ENCODE data around the gene COA8. TPM values are rescaled to one million over a fixed set of nuclear protein-coding genes. Genes with fewer than 3 reads are reported as not detected.

The COA8 gene
- polyA plus RNA-seq, 1 of the 3 experiments (the other 2 are of a cell fraction), result 25.2 TPM

DNA sequence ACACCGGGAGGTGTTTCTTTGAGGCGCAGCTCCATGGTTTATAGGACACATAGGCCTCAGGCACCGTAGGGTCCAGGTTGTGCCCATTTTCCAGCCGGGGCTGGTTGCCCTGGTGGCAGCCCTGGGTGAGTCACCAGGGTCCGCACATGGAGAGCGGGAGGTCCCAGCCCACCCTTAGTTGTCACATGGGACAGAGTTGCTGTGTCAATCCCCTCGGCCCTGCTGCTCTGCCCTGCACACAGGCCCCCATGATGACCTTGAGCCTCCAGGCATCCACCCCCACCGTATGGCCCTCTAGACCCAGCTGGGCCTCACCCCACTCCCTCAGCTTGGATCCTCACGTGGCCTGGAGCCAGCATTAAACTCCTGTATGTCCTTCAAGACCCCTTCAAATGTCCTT, 26.1 kb upstream of the COA8 start:
- H3K27ac ChIP-seq (ENCODE audit: low read depth in 2 of 2, low read length in 1 of 2), result no peak overlapping the region
- WGBS (ENCODE audit: low lambda C conversion rate), result 88% methylated on average over 5 of the region's 9 CpGs

DNA sequence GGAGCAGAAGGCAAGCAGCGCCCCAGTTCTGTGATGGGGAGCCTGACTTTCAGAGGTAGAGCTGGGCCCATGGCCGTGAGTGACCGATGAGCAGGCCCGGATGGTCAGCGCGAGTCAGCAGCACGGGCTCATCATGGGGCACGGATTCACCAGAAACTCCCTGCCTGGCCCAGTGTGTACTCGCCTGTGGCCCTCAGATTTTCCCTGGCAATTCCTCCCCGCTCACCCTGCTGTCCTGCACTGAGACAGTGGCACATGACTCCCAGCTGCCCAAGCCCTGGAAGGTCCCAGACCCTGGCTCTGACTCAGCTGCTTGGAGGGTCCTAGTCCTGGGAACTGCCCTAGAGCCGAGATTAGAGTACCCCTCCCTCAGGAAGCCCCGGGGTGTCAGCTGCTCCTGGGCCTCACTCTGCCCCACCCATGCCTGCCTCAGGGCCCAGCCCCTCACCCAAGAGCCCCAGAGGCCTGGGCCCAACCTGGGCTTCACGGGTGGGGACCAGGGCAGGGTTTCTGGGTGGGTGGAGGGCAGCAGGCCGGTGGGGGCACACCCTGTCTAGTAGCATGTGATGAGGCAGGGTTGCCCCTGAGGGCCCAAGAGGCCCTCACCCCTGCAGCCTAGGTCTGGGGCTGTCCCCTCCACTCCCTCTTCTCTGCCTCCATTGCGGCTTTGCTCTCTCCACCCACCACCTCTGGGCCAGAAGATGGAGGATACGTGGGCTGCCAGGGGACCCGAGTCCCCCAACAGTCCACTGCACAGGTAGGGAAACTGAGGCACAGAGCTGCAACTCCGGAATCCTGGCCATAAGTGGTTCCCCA, 25.4 kb upstream of the COA8 start:
- H3K27me3 ChIP-seq (ENCODE audit: insufficient read depth), result no peaks in the 10 kb centered on the region
- H3K9me2 ChIP-seq, result no peaks in the 10 kb centered on the region
- H3K4me3 ChIP-seq (ENCODE audit: low read depth in 2 of 2, low read length in 1 of 2), result no peak overlapping the region
- H2AFZ ChIP-seq (ENCODE audit: low read depth), result no peak overlapping the region
- no peak overlapping the region for H3K9ac ChIP-seq
- no peaks in the 10 kb centered on the region for H3K9me3 ChIP-seq
- H3K79me2 ChIP-seq (ENCODE audit: insufficient read depth), result peaks cover under 1% of the 10 kb centered on the region; the same call in 1 of the 2 replicates
- WGBS (ENCODE audit: low lambda C conversion rate), result 69% methylated on average over 10 of the region's 18 CpGs
- CTCF ChIA-PET, result interaction anchor here (1.2 to 5.1 kb wide), 4 partner anchors 10 to 37 kb away, joined by 3 to 31 read pairs (median 6); no protein-coding TSS in a partner anchor
- H3F3A ChIP-seq (replicated peaks; ENCODE audit: insufficient read depth), result peaks cover 13% of the 10 kb centered on the region
- peaks cover 16 to 26% of the 10 kb centered on the region in 2 experiments; a peak in 3 of 4 replicates for H3K4me1 ChIP-seq (ENCODE audit: control insufficient read depth in 1 of 2, insufficient read depth in 2 of 2, low read depth in 1 of 2, low read length in 1 of 2)
- no peak for DNase-seq
- peaks cover 0 to 22% of the 10 kb centered on the region in 2 experiments for H3K36me3 ChIP-seq (replicated peaks in 1 of 2; ENCODE audit: control insufficient read depth in 1 of 2, insufficient read depth in 2 of 2, low read length in 1 of 2)
- no peak overlapping the region for H3K4me2 ChIP-seq
- H4K20me1 ChIP-seq (ENCODE audit: insufficient read depth), result no peaks in the 10 kb centered on the region
- no peak overlapping the region for H3K27ac ChIP-seq (ENCODE audit: low read depth in 2 of 2, low read length in 1 of 2)
- POLR2A ChIA-PET, result interaction anchor here (1.3 kb wide), 1 partner anchor 14 kb away, joined by 3 read pairs; the partner anchor contains the start of gene CKB
- TF ChIP-seq, protein P1, sequence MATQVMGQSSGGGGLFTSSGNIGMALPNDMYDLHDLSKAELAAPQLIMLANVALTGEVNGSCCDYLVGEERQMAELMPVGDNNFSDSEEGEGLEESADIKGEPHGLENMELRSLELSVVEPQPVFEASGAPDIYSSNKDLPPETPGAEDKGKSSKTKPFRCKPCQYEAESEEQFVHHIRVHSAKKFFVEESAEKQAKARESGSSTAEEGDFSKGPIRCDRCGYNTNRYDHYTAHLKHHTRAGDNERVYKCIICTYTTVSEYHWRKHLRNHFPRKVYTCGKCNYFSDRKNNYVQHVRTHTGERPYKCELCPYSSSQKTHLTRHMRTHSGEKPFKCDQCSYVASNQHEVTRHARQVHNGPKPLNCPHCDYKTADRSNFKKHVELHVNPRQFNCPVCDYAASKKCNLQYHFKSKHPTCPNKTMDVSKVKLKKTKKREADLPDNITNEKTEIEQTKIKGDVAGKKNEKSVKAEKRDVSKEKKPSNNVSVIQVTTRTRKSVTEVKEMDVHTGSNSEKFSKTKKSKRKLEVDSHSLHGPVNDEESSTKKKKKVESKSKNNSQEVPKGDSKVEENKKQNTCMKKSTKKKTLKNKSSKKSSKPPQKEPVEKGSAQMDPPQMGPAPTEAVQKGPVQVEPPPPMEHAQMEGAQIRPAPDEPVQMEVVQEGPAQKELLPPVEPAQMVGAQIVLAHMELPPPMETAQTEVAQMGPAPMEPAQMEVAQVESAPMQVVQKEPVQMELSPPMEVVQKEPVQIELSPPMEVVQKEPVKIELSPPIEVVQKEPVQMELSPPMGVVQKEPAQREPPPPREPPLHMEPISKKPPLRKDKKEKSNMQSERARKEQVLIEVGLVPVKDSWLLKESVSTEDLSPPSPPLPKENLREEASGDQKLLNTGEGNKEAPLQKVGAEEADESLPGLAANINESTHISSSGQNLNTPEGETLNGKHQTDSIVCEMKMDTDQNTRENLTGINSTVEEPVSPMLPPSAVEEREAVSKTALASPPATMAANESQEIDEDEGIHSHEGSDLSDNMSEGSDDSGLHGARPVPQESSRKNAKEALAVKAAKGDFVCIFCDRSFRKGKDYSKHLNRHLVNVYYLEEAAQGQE (IDR thresholded peaks at IDR 0.05; ENCODE audit: low read depth, low read length), result no peak
- TF ChIP-seq RFX5 (IDR thresholded peaks at IDR 0.05; ENCODE audit: low read length), result no peak
- TF ChIP-seq, protein P2, sequence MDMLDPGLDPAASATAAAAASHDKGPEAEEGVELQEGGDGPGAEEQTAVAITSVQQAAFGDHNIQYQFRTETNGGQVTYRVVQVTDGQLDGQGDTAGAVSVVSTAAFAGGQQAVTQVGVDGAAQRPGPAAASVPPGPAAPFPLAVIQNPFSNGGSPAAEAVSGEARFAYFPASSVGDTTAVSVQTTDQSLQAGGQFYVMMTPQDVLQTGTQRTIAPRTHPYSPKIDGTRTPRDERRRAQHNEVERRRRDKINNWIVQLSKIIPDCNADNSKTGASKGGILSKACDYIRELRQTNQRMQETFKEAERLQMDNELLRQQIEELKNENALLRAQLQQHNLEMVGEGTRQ (IDR thresholded peaks at IDR 0.05; ENCODE audit: borderline replicate concordance, low read depth, low read length), result no peak
- no peak for TF ChIP-seq RAD21 (IDR thresholded peaks at IDR 0.05; ENCODE audit: low read length)
- no peak for TF ChIP-seq EZH2phosphoT487 (IDR thresholded peaks at IDR 0.05; ENCODE audit: borderline replicate concordance, low read depth)

More for the DNA sequence above, 26.1 kb upstream of the COA8 start:
- CTCF ChIA-PET, result interaction anchor here (2.1 to 5.1 kb wide), 2 partner anchors 10 to 18 kb away, joined by 7 to 31 read pairs; no protein-coding TSS in a partner anchor
- Histone ChIP-seq H3K4me3 (ENCODE audit: low read depth in 2 of 2, low read length in 1 of 2) (no peak overlapping the region), H3K9me2 (no peaks in the 10 kb centered on the region), H2AFZ (ENCODE audit: low read depth) (no peak overlapping the region), H3K4me2 (no peak overlapping the region), H3K36me3 (replicated peaks in 1 of 2; ENCODE audit: control insufficient read depth in 1 of 2, insufficient read depth in 2 of 2, low read length in 1 of 2) (peaks cover 0 to 26% of the 10 kb centered on the region in 2 experiments), H4K20me1 (ENCODE audit: insufficient read depth) (no peaks in the 10 kb centered on the region), H3K9ac (no peak overlapping the region), H3K9me3 (no peaks in the 10 kb centered on the region), H3K79me2 (ENCODE audit: insufficient read depth) (peaks cover 7% of the 10 kb centered on the region; the same call in 1 of the 2 replicates), H3K4me1 (ENCODE audit: control insufficient read depth in 1 of 2, insufficient read depth in 2 of 2, low read depth in 1 of 2, low read length in 1 of 2) (peaks cover 16 to 23% of the 10 kb centered on the region in 2 experiments; a peak in 3 of 4 replicates), H3F3A (replicated peaks; ENCODE audit: insufficient read depth) (peaks cover 13% of the 10 kb centered on the region), H3K27me3 (ENCODE audit: insufficient read depth) (no peaks in the 10 kb centered on the region)
- POLR2A ChIA-PET, result interaction anchor here (1.3 kb wide), 1 partner anchor 14 kb away, joined by 3 read pairs; the partner anchor contains the start of gene CKB
- DNase-seq, result no peak
- TF ChIP-seq MXI1 (IDR thresholded peaks at IDR 0.05; ENCODE audit: low read depth, low read length), result no peak
- no peak for TF ChIP-seq EP300 (IDR thresholded peaks at IDR 0.05; ENCODE audit: borderline replicate concordance in 1 of 2, low read depth in 1 of 2, low read length in 1 of 2)
- TF ChIP-seq GABPA (IDR thresholded peaks at IDR 0.05; ENCODE audit: low read depth), result no peak
- TF ChIP-seq JUND (IDR thresholded peaks at IDR 0.05), result no peak
- TF ChIP-seq TEAD4 (IDR thresholded peaks at IDR 0.05; ENCODE audit: borderline replicate concordance, insufficient read depth), result no peak
- TF ChIP-seq, protein P2 (IDR thresholded peaks at IDR 0.05; ENCODE audit: borderline replicate concordance, low read depth, low read length), result no peak
- TF ChIP-seq, protein P3, sequence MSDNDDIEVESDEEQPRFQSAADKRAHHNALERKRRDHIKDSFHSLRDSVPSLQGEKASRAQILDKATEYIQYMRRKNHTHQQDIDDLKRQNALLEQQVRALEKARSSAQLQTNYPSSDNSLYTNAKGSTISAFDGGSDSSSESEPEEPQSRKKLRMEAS (IDR thresholded peaks at IDR 0.05; ENCODE audit: low read depth), result no peak
- TF ChIP-seq, protein P1 (IDR thresholded peaks at IDR 0.05; ENCODE audit: low read depth, low read length), result no peak
- TF ChIP-seq GATA2 (CRISPR knock-in tag; IDR thresholded peaks at IDR 0.05), result no peak
